NCI-H1105 (cell line): ENCODE data around the gene ACTN2.

ENCODE experiments used
- DNase-seq: peaks from one replicate; lab custom pipeline; 2025; lab: John Stamatoyannopoulos, UW

Gene ACTN2

DNA sequence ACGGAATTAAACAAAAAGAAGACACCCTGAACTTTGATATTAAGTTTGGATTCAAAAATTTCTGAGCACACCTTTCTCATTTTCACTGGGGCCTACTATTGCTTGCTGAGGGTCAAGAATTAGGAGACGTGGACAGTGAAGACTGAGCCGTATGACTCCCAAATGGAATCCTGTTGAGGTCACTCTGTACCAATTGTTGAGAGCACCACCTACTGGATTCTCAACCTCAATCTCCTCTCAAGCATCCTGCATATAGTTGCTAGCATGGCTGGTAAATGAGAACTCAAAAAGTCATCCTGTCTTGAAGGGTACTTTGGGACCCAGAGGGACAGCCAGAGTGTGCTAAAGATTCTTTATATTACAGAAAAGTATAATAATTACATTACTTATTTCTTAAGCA, 88.6 kb downstream of the ACTN2 start:
- DNase-seq = no peak

- no peak for DNase-seq
Observed at GRCh38 chr1:236779312-236779711, 93.0 kb downstream of the ACTN2 start.

GRCh38 chr1:236785477-236785876, 99.2 kb downstream of the ACTN2 start:
- no peak for DNase-seq

DNA sequence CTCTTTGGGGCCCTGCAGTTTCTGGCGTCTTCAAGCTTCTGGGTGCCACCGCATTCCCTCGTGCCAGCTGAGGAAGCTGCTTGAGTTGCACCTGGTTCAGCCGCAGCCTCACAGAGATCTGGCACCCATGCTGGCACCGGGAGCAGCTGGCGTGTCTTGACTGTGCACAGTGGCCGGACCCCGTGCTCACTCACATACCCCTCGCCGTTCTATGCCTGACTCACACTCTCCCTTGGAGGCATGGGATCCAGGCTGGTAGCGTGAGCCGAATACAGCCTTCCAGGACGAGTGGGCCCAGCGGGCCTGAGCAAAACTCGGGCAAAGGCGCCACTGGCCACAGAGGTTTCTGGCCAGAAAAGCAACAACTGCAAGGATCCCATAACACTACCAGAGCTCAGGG, 100.2 kb downstream of the ACTN2 start:
- DNase-seq = no peak

DNA sequence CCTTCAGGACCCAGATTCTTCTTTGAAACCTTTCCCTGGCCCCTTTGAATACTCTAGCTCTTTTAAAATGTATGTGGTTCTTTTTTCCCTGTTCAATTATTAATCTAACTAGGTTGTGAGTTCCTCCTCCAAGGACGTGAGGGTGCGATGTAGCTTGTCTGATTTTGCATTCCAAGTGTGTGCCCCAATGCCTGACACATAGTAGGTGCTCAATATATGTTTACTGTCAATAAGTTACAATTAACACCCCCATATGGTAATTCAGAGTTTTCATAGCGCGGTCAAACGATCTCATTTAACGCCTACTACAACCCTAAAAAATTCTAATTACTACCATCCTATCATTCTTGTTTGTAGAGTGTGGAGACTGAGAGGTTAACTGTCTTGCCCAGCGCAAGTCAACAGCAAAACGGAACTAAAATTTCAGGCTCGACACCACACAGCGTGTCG, 108.3 kb downstream of the ACTN2 start:
- DNase-seq = no peak

DNA sequence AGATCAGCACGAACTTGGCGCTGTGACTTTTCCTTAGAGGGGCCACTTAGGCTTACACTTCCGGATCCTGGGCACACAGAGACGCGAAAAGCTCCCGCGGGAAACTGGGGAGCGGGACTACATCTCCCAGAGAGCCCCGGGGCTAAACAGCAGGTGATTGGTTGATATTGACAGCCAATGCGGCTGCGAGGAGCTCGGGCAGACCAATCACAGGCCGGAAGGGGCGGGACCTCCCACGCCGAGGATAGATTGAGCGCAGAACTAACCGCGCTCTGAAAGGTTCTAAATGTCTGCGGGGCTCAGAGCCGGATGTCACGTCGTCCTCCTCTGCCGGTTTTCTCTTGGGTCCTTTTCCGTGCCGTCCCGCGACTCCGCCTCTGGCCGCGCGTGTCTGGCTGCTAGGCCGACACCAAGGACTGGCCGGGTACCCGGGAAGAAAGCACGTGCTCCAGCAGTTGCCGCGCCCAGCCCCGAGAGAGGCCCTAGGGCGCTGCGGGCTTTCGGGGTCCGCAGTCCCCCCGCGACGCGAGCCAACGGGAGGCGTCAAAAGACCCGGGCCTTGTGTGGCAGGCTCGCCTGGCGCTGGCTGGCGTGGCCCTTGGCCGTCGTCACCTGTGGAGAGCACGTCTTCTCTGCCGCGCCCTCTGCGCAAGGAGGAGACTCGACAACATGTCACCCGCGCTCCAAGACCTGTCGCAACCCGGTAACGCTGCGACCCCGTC, 108.9 kb downstream of the ACTN2 start, which contains the start of gene MTR:
Gene MTR (plus strand): TSS at position 258 of the 722 bp plus-strand sequence. CDS start 412 bp downstream, at position 670.
- DNase-seq = peak; percentile 89

DNA sequence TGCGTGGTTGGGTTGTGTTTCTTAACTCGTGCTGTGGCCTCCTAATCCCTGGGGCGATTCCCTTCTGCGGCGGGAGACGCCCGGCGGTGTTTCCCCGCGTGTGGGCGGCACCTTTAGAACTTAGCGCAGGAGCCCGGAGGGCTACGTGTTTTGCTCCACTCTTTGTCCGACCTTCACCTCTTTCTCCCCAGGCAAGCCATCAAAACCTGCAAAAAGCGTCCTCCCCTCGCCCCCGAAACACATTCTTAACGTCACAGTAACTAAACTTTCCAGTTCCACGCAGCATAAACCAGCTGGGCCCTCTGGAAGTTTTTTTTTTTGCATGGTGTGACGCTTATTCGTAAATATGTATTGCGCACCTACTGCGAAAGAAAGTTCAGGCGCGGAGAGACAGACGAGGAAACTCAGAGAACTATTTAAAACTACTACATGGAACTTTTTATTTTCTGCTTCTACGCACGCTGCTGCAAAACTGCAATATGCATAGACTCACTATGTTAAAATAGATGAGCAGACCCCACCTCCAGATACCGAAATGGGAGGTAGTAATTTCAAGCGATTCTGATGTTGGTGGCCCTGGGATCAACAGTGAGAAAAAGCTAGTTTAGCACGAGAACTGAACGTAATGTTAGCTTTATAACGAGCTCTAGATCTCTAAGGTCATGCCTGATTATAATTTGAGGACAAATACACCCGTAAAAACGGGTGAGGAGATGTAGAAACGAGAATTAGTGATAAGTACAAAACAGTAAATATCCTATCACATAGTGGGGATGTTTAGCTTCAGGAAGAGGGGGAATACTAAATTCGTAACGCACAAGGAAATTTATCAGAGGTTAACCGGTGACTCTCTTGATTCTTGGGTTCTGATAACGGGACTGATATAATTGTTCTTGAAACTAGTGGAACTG, 109.7 kb downstream of the ACTN2 start:
- DNase-seq = no peak

DNA sequence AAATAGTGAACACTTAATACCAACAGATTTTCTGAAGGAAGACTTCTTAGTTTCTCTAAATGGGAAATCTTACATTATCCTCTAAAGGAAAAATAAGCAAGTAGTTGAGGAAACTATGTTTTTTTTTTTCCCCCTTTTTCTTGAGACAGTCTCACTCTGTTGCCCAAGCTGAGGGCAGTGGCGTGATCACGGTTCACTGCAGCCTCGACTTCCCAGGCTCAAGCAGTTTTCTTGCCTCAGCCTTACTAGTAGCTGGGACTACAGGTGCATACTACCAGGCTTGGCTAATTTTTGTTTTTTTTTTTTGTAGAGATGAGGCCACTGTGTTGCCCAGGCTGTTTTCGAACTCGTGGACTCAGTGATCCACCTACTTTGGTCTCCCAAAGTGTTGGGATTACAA, 112.7 kb downstream of the ACTN2 start:
- DNase-seq = no peak

DNA sequence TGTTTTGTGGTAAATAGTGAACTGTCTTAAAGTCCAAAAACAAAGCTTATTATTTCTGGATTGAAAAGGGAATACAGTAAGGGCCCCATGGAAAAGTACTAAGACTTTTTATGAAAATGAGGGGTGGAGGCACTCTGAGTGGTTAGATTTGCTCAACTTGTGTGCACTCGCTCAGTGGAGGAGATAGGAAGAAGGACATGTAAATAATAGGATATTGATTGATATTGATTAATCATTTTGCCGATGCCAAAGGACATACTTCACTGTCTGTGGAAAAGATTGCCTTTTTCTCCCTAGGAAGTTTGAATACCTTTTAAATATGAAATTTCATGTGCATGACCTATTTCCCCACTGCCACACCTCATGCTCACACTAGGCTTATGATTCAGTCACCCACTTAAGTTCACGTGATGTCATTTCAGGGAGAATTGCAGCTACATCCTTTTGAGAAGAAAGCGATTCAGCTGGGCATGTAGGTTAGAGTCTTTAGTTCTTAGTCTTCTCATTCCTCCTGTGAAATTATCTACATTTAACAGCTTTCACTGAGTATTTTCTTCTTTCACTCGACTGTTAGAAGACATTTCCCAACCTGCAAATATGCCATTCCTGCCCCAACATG, 113.8 kb downstream of the ACTN2 start:
- DNase-seq = no peak

GRCh38 chr1:236800623-236801022, 114.3 kb downstream of the ACTN2 start:
- no peak for DNase-seq

- no peak for DNase-seq
Observed at GRCh38 chr1:236802264-236802663, 116.0 kb downstream of the ACTN2 start.

DNA sequence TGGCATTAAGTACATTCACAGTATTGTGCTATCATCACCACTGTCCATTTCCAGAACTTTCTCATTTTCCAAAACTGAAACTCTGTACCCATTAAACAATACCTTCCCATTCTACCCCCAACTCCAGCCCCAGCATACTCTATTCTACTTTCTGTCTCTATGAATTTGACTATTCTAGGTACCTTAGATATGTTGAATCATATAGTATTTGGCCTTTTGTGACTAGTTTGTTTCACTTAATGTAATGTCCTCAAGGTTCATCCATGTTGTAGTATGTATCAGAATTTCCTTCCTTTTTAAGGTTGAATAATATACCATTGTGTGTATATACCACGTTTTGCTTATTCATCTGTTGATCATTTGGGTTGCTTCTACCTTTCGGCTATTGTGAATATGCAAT, 120.3 kb downstream of the ACTN2 start:
- DNase-seq = no peak

- DNase-seq = no peak
Observed at GRCh38 chr1:236808005-236808404, 121.7 kb downstream of the ACTN2 start.

DNA sequence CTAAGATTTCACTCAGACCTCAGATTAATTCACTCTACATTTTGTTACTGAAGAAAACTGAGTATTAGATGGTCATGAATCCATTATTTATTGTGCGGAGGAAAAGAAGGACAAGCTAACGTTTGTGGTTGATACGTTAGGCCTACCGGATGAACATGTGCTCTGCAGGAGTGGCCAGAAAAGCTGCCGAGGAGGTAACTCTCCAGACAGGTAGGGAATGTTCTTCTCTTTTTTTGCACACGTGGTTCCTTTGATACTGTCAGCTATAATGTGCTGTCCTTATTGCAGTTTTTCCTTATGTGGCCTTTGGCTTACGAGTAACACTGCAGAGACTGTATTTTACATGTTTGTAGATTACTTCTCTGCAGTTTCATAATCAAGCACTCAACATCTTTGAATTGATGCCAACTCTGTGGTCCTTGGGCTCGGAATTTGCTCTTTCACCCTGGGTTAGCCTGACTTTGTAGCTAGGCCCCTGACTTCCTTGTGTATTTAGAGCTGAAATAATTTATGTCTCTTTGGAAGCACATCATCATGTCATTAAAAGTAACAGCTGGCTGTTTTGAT, 122.3 kb downstream of the ACTN2 start:
- DNase-seq = peak; percentile 61

DNA sequence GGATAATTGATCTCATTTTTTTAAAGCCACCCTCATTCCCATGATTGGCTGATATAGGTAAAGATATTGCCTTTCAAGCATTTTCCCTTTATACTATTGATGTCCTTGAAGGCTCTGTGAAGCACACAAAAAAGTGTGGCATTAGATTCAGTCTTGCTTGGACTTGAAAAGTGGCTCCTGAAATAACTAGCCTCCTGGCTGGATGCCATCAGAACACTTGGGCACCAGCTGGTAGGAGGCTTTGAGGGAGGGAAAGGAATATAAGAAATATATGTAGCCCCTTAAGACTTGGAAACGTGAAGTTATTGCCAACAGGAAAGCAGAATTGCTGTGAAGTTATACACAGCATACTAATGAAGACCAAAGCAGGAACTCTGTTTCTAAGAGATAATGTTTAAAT, 122.8 kb downstream of the ACTN2 start:
- peak; percentile 61 for DNase-seq

DNA sequence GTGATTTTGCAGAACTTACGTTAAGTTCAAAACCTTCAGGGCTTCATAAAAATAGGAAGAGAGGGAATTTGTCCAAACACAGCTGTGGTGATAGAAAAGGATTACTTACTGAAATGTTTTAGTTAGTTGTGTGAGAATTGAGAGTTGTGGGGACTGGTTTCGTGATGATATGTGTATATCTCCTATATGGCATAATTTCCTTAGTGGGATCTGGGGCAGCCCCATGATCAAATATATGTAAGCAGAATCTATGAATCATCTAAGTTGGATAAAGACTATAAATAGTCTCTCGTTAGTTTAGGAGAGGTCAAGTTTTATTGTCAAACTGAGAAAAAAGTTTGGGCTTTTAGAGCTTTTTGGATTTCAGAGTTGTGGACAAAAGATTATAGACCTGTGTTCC, 123.7 kb downstream of the ACTN2 start:
- DNase-seq = no peak

GRCh38 chr1:236812334-236813030, 126.2 kb downstream of the ACTN2 start:
- no peak for DNase-seq
